ENCODE results near the gene NCAM1. TPM values are rescaled to one million over a fixed set of nuclear protein-coding genes. Genes with fewer than 3 reads are reported as not detected.
"Not testable (repeated sequence)": the region's sequence is repeated elsewhere in the genome, so short reads cannot be mapped to it uniquely, and the experiment has no call there.

Gene NCAM1
- 24.8 TPM for polyA plus RNA-seq (2013, experiment 1 of 2)
- polyA plus RNA-seq (2013, experiment 2 of 2), result 26.5 TPM

- Histone ChIP-seq H3K27ac (replicated peaks; ENCODE audit: low read length) (peak within 1 kb of the TSS; percentile 40), H4K91ac (ENCODE audit: low read depth, low read length, poor library complexity) (no peak within 1 kb of the TSS), H3K4me3 (ENCODE audit: low read length in 2 of 2) (peak within 1 kb of the TSS; percentile 53 to 93), H3K9ac (ENCODE audit: low read depth, low read length, poor library complexity) (peak within 1 kb of the TSS; percentile 85), H2BK12ac (ENCODE audit: low read length) (no peak within 1 kb of the TSS), H3K4me1 (ENCODE audit: control insufficient read depth in 2 of 2, insufficient read depth in 1 of 2, low read depth in 1 of 2, low read length in 2 of 2) (peaks cover 0 to 5% of the 10 kb centered on the region in 2 donors), H3K14ac (ENCODE audit: low read length) (peak within 1 kb of the TSS; percentile 97), H3K4me2 (ENCODE audit: insufficient read depth, low read length, poor library complexity, severe bottlenecking) (peak within 1 kb of the TSS; percentile 93), H3K27me3 (ENCODE audit: control insufficient read depth in 3 of 3, insufficient read depth in 3 of 3, low read depth in 1 of 3, low read length in 3 of 3) (peaks cover 0 to 55% (median 0%) of the 10 kb centered on the region in 3 experiments), H2BK5ac (ENCODE audit: low read length) (no peak within 1 kb of the TSS), H2AK5ac (ENCODE audit: low read depth, low read length) (no peak within 1 kb of the TSS), H3K4ac (ENCODE audit: low read length) (no peak within 1 kb of the TSS), H2BK120ac (ENCODE audit: low read depth, low read length) (no peak within 1 kb of the TSS), H3K79me1 (ENCODE audit: low read depth, low read length) (peaks cover 7% of the 10 kb centered on the region), H3K23ac (ENCODE audit: low read depth, low read length, poor library complexity) (peak within 1 kb of the TSS; percentile 55), H2BK15ac (ENCODE audit: low read length) (no peak within 1 kb of the TSS), H3K18ac (ENCODE audit: low read length) (peak within 1 kb of the TSS; percentile 76), H4K8ac (ENCODE audit: low read depth, low read length) (no peak within 1 kb of the TSS), H3K36me3 (replicated peaks in 1 of 2; ENCODE audit: control insufficient read depth in 2 of 2, insufficient read depth in 2 of 2, low read length in 2 of 2) (no peaks in the 10 kb centered on the region), H2AFZ (ENCODE audit: low read length) (peak within 1 kb of the TSS; percentile 98), H3K9me3 (replicated peaks in 1 of 2; ENCODE audit: control insufficient read depth in 2 of 2, insufficient read depth in 1 of 2, low read depth in 1 of 2, low read length in 2 of 2) (peaks cover 0 to 2% of the 10 kb centered on the region in 2 donors)
- no CpG with 5 or more reads among the region's 28 CpGs for WGBS, 2 donors (ENCODE audit: extremely low coverage in 2 of 2, insufficient read length in 2 of 2, insufficient replicate concordance in 1 of 2)
- peak; percentile 98 for DNase-seq (ENCODE audit: low spot score)
These were observed at the start of gene NCAM1 for GRCh38 chr11:112961146-112961668. Gene NCAM1 (plus strand): TSS chr11:112961420.

DNA sequence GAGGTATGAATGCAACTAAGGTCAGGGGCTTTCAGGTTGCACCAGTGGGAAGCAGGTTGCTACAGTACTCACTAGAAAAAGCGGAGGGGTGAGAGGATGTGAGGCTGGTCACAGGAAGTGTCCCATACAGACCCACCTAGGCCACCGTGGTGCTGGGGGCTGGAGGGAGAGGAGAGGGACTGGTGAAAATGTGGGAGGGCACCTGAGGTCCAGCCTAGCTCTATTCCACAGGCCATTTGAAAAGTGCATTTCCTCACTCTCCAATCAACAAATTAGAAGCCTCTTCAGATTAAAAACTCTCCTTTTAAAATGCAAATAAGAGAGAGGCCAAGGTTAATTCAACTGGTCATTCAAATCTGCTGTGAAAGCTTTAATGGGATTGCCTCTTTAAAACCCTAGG lies 38.6 kb upstream of the NCAM1 start:
- Histone ChIP-seq H4K8ac (ENCODE audit: low read depth, low read length) (no peak overlapping the region), H2BK12ac (ENCODE audit: low read length) (no peak overlapping the region)

DNA sequence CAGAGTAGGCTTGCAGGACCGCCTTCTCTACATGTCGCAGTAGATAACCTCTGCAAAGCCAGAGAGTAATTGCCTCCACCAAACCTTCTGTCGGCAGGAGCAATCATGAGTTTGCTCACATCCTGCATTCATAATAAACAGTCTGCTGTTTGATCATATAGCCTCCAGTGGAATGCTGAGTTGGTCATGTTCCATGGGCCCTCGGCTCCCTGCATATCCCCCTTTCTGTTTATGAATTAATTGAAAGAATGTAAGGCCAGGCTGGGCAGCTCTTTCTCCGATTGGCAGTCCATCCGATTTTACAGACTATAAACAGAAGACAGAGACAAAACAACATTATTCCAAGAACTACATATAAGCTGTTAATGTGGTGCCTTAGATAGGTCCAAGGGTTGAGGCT lies 36.4 kb upstream of the NCAM1 start:
- H3K36me3 ChIP-seq (replicated peaks in 1 of 2; ENCODE audit: control insufficient read depth in 2 of 2, insufficient read depth in 2 of 2, low read length in 2 of 2); H3K4me2 ChIP-seq (ENCODE audit: insufficient read depth, low read length, poor library complexity, severe bottlenecking); H3K23ac ChIP-seq (ENCODE audit: low read depth, low read length, poor library complexity); H2BK15ac ChIP-seq (ENCODE audit: low read length); H2AFZ ChIP-seq (ENCODE audit: low read length); H3K4me3 ChIP-seq (ENCODE audit: low read length in 2 of 2); H4K8ac ChIP-seq (ENCODE audit: low read depth, low read length); H3K27me3 ChIP-seq (ENCODE audit: control insufficient read depth in 3 of 3, insufficient read depth in 3 of 3, low read depth in 1 of 3, low read length in 3 of 3); H2AK5ac ChIP-seq (ENCODE audit: low read depth, low read length); H3K27ac ChIP-seq (replicated peaks; ENCODE audit: low read length); H4K91ac ChIP-seq (ENCODE audit: low read depth, low read length, poor library complexity); DNase-seq (ENCODE audit: low spot score); H3K14ac ChIP-seq (ENCODE audit: low read length); H3K4ac ChIP-seq (ENCODE audit: low read length); H2BK5ac ChIP-seq (ENCODE audit: low read length); H3K79me1 ChIP-seq (ENCODE audit: low read depth, low read length); H3K18ac ChIP-seq (ENCODE audit: low read length); H3K9me3 ChIP-seq (replicated peaks in 1 of 2; ENCODE audit: control insufficient read depth in 2 of 2, insufficient read depth in 1 of 2, low read depth in 1 of 2, low read length in 2 of 2); H2BK120ac ChIP-seq (ENCODE audit: low read depth, low read length); H3K9ac ChIP-seq (ENCODE audit: low read depth, low read length, poor library complexity); H2BK12ac ChIP-seq (ENCODE audit: low read length): not testable (repeated sequence)
- peaks cover 0 to 10% of the 10 kb centered on the region in 2 donors for H3K4me1 ChIP-seq (ENCODE audit: control insufficient read depth in 2 of 2, insufficient read depth in 1 of 2, low read depth in 1 of 2, low read length in 2 of 2)
- WGBS, 2 donors (ENCODE audit: extremely low coverage in 2 of 2, insufficient read length in 2 of 2, insufficient replicate concordance in 1 of 2), result no CpG with 5 or more reads among the region's 6 CpGs

More for the DNA sequence above, 38.6 kb upstream of the NCAM1 start:
- Histone ChIP-seq H3K36me3 (replicated peaks in 1 of 2; ENCODE audit: control insufficient read depth in 2 of 2, insufficient read depth in 2 of 2, low read length in 2 of 2) (no peaks in the 10 kb centered on the region), H3K27me3 (ENCODE audit: control insufficient read depth in 3 of 3, insufficient read depth in 3 of 3, low read depth in 1 of 3, low read length in 3 of 3) (no peaks in the 10 kb centered on the region), H3K18ac (ENCODE audit: low read length) (no peak overlapping the region), H3K79me1 (ENCODE audit: low read depth, low read length) (no peaks in the 10 kb centered on the region), H2BK15ac (ENCODE audit: low read length) (no peak overlapping the region), H3K4me2 (ENCODE audit: insufficient read depth, low read length, poor library complexity, severe bottlenecking) (no peak overlapping the region), H3K9me3 (replicated peaks in 1 of 2; ENCODE audit: control insufficient read depth in 2 of 2, insufficient read depth in 1 of 2, low read depth in 1 of 2, low read length in 2 of 2) (no peaks in the 10 kb centered on the region), H4K91ac (ENCODE audit: low read depth, low read length, poor library complexity) (no peak overlapping the region), H3K4me3 (ENCODE audit: low read length in 2 of 2) (no peak overlapping the region), H2BK120ac (ENCODE audit: low read depth, low read length) (no peak overlapping the region), H3K27ac (replicated peaks; ENCODE audit: low read length) (no peak overlapping the region), H2BK5ac (ENCODE audit: low read length) (no peak overlapping the region), H2AK5ac (ENCODE audit: low read depth, low read length) (no peak overlapping the region), H3K14ac (ENCODE audit: low read length) (no peak overlapping the region), H3K23ac (ENCODE audit: low read depth, low read length, poor library complexity) (no peak overlapping the region), H3K4me1 (ENCODE audit: control insufficient read depth in 2 of 2, insufficient read depth in 1 of 2, low read depth in 1 of 2, low read length in 2 of 2) (peaks cover 0 to 8% of the 10 kb centered on the region in 2 donors), H3K9ac (ENCODE audit: low read depth, low read length, poor library complexity) (no peak overlapping the region), H2AFZ (ENCODE audit: low read length) (no peak overlapping the region), H3K4ac (ENCODE audit: low read length) (no peak overlapping the region)
- WGBS, 2 donors (ENCODE audit: extremely low coverage in 2 of 2, insufficient read length in 2 of 2, insufficient replicate concordance in 1 of 2), result no CpG with 5 or more reads among the region's 2 CpGs
- no peak for DNase-seq (ENCODE audit: low spot score)

DNA sequence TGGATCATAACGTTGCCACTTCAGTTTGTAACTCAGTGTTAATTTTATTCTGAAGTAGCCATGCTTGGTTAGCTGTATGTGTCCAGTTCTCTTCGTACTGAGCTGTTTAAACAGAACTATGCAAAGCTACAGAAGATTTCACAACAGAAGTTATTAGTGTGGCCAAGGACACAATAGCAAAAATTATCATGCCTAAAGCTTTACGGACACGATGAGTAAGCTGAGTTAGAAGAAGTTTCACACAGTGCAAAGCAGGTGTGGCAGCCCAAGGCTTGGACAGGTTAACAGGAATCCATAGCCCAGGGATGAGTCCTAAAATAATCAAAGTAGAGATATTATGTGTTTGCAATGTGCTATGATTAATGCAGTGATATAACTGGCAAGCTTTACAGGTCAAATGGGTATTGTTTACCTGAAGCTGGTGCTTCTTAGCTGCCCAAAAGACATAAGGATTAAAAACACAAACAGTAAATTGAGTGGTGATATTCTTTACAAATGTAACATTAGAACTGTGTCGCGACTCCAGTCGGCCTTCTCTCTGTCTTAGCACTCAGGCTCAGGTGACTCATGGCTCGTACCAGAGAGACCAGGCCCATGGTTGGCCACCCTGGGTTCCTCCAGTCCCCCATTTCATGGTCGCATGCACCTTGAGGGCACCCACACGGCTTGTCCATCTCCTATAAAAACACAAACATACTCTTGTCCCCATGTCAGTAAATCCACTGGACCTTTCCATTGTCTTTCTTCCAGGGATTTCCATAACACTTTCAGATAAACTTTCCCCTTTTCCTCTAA lies 35.5 kb upstream of the NCAM1 start:
- Histone ChIP-seq H3K14ac (ENCODE audit: low read length) (no peak overlapping the region), H2BK5ac (ENCODE audit: low read length) (no peak overlapping the region), H4K8ac (ENCODE audit: low read depth, low read length) (no peak overlapping the region), H2AK5ac (ENCODE audit: low read depth, low read length) (no peak overlapping the region), H3K18ac (ENCODE audit: low read length) (no peak overlapping the region), H4K91ac (ENCODE audit: low read depth, low read length, poor library complexity) (no peak overlapping the region), H2BK15ac (ENCODE audit: low read length) (no peak overlapping the region), H3K23ac (ENCODE audit: low read depth, low read length, poor library complexity) (no peak overlapping the region), H2BK12ac (ENCODE audit: low read length) (no peak overlapping the region), H3K4ac (ENCODE audit: low read length) (no peak overlapping the region), H3K27me3 (ENCODE audit: control insufficient read depth in 3 of 3, insufficient read depth in 3 of 3, low read depth in 1 of 3, low read length in 3 of 3) (no peaks in the 10 kb centered on the region), H3K4me3 (ENCODE audit: low read length in 2 of 2) (no peak overlapping the region), H3K27ac (replicated peaks; ENCODE audit: low read length) (no peak overlapping the region), H3K79me1 (ENCODE audit: low read depth, low read length) (no peaks in the 10 kb centered on the region), H2BK120ac (ENCODE audit: low read depth, low read length) (no peak overlapping the region), H3K4me1 (ENCODE audit: control insufficient read depth in 2 of 2, insufficient read depth in 1 of 2, low read depth in 1 of 2, low read length in 2 of 2) (peaks cover 0 to 10% of the 10 kb centered on the region in 2 donors), H3K36me3 (replicated peaks in 1 of 2; ENCODE audit: control insufficient read depth in 2 of 2, insufficient read depth in 2 of 2, low read length in 2 of 2) (no peaks in the 10 kb centered on the region), H3K9ac (ENCODE audit: low read depth, low read length, poor library complexity) (no peak overlapping the region), H2AFZ (ENCODE audit: low read length) (no peak overlapping the region), H3K9me3 (replicated peaks in 1 of 2; ENCODE audit: control insufficient read depth in 2 of 2, insufficient read depth in 1 of 2, low read depth in 1 of 2, low read length in 2 of 2) (no peaks in the 10 kb centered on the region), H3K4me2 (ENCODE audit: insufficient read depth, low read length, poor library complexity, severe bottlenecking) (no peak overlapping the region)
- no CpG with 5 or more reads among the region's 10 CpGs for WGBS, 2 donors (ENCODE audit: extremely low coverage in 2 of 2, insufficient read length in 2 of 2, insufficient replicate concordance in 1 of 2)
- no peak for DNase-seq (ENCODE audit: low spot score)

All from neuronal stem cell (in vitro differentiated cells).